Measurements from ENCODE around the gene PRKAG1.

GRCh38 chr12:49060237-49061156, 41.9 kb upstream of the PRKAG1 start, which contains the start of gene KMT2D:
- peak; percentile 13; the same call in 1 of the 2 replicates for TF ChIP-seq CTCF (IDR thresholded peaks at IDR 0.05; ENCODE audit: low read depth, low read length)
- no peak for TF ChIP-seq EZH2phosphoT487 (IDR thresholded peaks at IDR 0.05; ENCODE audit: low read depth)

All from OCI-LY3 (cell line).